ENCODE results near the gene LRIG1. TPM values are rescaled to one million over a fixed set of nuclear protein-coding genes. Genes with fewer than 3 reads are reported as not detected.

The LRIG1 gene
- total RNA-seq, 1 experiment from 2014 or later: 5.3 TPM

GRCh38 chr3:66495668-66496045 lies 5.2 kb downstream of the LRIG1 start:
- in situ Hi-C loops (cut with HindIII; ENCODE audit: low pct_unique_long_range_greater_than_20kb, low sequenced_read_pairs) (no loop called here), intact Hi-C loops (cut with micrococcal nuclease; ENCODE audit: unreplicated experiment) (no loop called here)
- no peak overlapping the region for H3K4me3 ChIP-seq (ENCODE audit: low read depth in 2 of 2, low read length in 2 of 2)
- no peaks in the 10 kb centered on the region for H3K9me3 ChIP-seq (ENCODE audit: control insufficient read depth, insufficient read depth, low read depth, low read length)
- H3K27ac ChIP-seq (ENCODE audit: low read length): no peak overlapping the region
- no peaks in the 10 kb centered on the region; the same call in 1 of the 2 replicates for H3K4me1 ChIP-seq (ENCODE audit: control insufficient read depth, insufficient read depth, low read length)
- H3K36me3 ChIP-seq (ENCODE audit: control insufficient read depth, insufficient read depth, low read length): no peaks in the 10 kb centered on the region; the same call in 1 of the 2 replicates
- TF ChIP-seq SIN3A (IDR thresholded peaks at IDR 0.05; ENCODE audit: borderline replicate concordance, insufficient read depth, low read depth, low read length) (no peak), TCF7L2 (IDR thresholded peaks at IDR 0.05; ENCODE audit: low read depth, low read length) (no peak), REST (IDR thresholded peaks at IDR 0.05; ENCODE audit: insufficient read depth in 1 of 2, low read depth in 2 of 2, low read length in 1 of 2) (no peak), CTCF (IDR thresholded peaks at IDR 0.05) (no peak), POLR2AphosphoS5 (IDR thresholded peaks at IDR 0.05; ENCODE audit: low read depth, low read length) (no peak)
- POLR2A ChIA-PET: no interaction called here
- no peaks in the 10 kb centered on the region; the same call in 1 of the 2 replicates for H3K27me3 ChIP-seq (ENCODE audit: control insufficient read depth, insufficient read depth, low read length)
- DNase-seq (ENCODE audit: low read depth, low spot score) (no peak), ATAC-seq (no peak)
- CTCF ChIA-PET: no interaction called here
- no TSS peak for BruUV-seq (replicated peaks)

GRCh38 chr3:66494959-66495667 lies 5.7 kb downstream of the LRIG1 start:
- H3K27ac ChIP-seq (ENCODE audit: low read length): no peak overlapping the region
- H3K9me3 ChIP-seq (ENCODE audit: control insufficient read depth, insufficient read depth, low read depth, low read length): no peaks in the 10 kb centered on the region
- in situ Hi-C loops (cut with HindIII; ENCODE audit: low pct_unique_long_range_greater_than_20kb, low sequenced_read_pairs) (no loop called here), intact Hi-C loops (cut with micrococcal nuclease; ENCODE audit: unreplicated experiment) (no loop called here)
- no peak overlapping the region for H3K4me3 ChIP-seq (ENCODE audit: low read depth in 2 of 2, low read length in 2 of 2)
- BruUV-seq (replicated peaks): no TSS peak
- TF ChIP-seq SIN3A (IDR thresholded peaks at IDR 0.05; ENCODE audit: borderline replicate concordance, insufficient read depth, low read depth, low read length): no peak
- no peak for TF ChIP-seq CTCF (IDR thresholded peaks at IDR 0.05)
- no peak for TF ChIP-seq POLR2AphosphoS5 (IDR thresholded peaks at IDR 0.05; ENCODE audit: low read depth, low read length)
- no peak for TF ChIP-seq TCF7L2 (IDR thresholded peaks at IDR 0.05; ENCODE audit: low read depth, low read length)
- no peak for TF ChIP-seq REST (IDR thresholded peaks at IDR 0.05; ENCODE audit: insufficient read depth in 1 of 2, low read depth in 2 of 2, low read length in 1 of 2)
- no peaks in the 10 kb centered on the region; the same call in 1 of the 2 replicates for H3K4me1 ChIP-seq (ENCODE audit: control insufficient read depth, insufficient read depth, low read length)
- DNase-seq (ENCODE audit: low read depth, low spot score) (no peak), ATAC-seq (no peak)
- H3K36me3 ChIP-seq (ENCODE audit: control insufficient read depth, insufficient read depth, low read length): no peaks in the 10 kb centered on the region; the same call in 1 of the 2 replicates
- H3K27me3 ChIP-seq (ENCODE audit: control insufficient read depth, insufficient read depth, low read length): no peaks in the 10 kb centered on the region; the same call in 1 of the 2 replicates
- ChIA-PET CTCF (no interaction called here), POLR2A (no interaction called here)

All from Panc1 (cell line).